ENCODE measurements around the gene FAM83D. TPM values are rescaled to one million over a fixed set of nuclear protein-coding genes. Genes with fewer than 3 reads are reported as not detected.
A peak's percentile ranks its signal among the peaks of the same experiment; 100 is the strongest.

The FAM83D gene
- total and polyA plus RNA-seq, 2 of the 8 experiments (the other 6 are each of a cell fraction or from before 2014, with no cell fraction given), result 60.9 to 62.6 TPM

DNA sequence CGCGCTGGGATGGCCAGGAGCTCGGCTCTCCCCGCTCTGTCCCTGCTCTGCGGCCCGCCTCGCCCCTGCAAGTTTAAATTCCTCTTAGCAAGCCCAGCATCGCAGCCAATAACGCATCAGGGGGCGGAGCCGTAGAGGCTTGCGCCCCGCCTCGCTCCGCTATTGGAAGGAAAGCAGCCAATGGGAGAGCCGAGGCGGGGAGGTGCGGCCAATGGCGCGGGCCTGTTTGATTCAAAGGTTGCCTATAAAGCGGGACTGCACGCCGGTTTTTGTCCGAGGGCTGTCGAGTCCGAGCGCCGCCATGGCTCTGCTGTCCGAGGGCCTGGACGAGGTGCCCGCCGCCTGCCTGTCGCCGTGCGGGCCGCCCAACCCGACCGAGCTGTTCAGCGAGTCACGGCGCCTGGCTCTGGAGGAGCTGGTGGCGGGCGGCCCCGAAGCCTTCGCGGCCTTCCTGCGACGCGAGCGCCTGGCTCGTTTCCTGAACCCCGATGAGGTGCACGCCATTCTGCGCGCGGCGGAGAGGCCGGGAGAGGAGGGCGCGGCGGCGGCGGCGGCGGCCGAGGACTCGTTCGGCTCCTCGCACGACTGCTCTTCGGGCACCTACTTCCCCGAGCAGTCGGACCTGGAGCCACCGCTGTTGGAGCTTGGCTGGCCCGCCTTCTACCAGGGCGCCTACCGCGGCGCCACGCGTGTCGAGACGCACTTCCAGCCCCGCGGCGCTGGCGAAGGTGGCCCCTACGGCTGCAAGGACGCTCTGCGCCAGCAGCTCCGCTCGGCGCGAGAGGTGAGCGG, at the start of gene FAM83D (continued):
- TF ChIP-seq BACH1 (IDR thresholded peaks at IDR 0.05; ENCODE audit: low read length) (no peak), SIN3A (conservative IDR thresholded peaks at IDR 0.05 in 1 of 2, IDR thresholded peaks at IDR 0.05 in 1 of 2; ENCODE audit: low read depth in 1 of 2, low read length in 2 of 2) (peak in 1 of 2 experiments; percentile 49; a peak in 1 of 4 replicates), ASH2L (IDR thresholded peaks at IDR 0.05; ENCODE audit: low read length) (peak; percentile 89), KDM4A (IDR thresholded peaks at IDR 0.05; ENCODE audit: low read depth, low read length, severe bottlenecking) (peak; percentile 79), HDAC6 (IDR thresholded peaks at IDR 0.05; ENCODE audit: low read depth, low read length) (no peak), CTBP2 (IDR thresholded peaks at IDR 0.05; ENCODE audit: borderline replicate concordance, insufficient read depth, insufficient read length, low read length) (no peak), ZNF274 (IDR thresholded peaks at IDR 0.05; ENCODE audit: borderline replicate concordance, extremely low read depth, low read length) (no peak), SIX5 (IDR thresholded peaks at IDR 0.05; ENCODE audit: low read depth, low read length) (no peak), POU5F1 (IDR thresholded peaks at IDR 0.05; ENCODE audit: low read depth, low read length) (no peak), EGR1 (IDR thresholded peaks at IDR 0.05; ENCODE audit: borderline replicate concordance, low read depth, low read length) (0 out of 2 replicates have a peak, but pooled peaks have one; percentile 2)
- TF ChIP-seq, protein P1, sequence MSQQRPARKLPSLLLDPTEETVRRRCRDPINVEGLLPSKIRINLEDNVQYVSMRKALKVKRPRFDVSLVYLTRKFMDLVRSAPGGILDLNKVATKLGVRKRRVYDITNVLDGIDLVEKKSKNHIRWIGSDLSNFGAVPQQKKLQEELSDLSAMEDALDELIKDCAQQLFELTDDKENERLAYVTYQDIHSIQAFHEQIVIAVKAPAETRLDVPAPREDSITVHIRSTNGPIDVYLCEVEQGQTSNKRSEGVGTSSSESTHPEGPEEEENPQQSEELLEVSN (IDR thresholded peaks at IDR 0.05), result peak; percentile 83
